Activated naive CD4-positive, alpha-beta T cell (primary cell): ENCODE data around the gene SGCA.

Experiments
- DNase-seq, 4 experiments: peaks; one replicate each; lab custom pipeline; 2025; lab: John Stamatoyannopoulos, UW

SGCA gene

DNA sequence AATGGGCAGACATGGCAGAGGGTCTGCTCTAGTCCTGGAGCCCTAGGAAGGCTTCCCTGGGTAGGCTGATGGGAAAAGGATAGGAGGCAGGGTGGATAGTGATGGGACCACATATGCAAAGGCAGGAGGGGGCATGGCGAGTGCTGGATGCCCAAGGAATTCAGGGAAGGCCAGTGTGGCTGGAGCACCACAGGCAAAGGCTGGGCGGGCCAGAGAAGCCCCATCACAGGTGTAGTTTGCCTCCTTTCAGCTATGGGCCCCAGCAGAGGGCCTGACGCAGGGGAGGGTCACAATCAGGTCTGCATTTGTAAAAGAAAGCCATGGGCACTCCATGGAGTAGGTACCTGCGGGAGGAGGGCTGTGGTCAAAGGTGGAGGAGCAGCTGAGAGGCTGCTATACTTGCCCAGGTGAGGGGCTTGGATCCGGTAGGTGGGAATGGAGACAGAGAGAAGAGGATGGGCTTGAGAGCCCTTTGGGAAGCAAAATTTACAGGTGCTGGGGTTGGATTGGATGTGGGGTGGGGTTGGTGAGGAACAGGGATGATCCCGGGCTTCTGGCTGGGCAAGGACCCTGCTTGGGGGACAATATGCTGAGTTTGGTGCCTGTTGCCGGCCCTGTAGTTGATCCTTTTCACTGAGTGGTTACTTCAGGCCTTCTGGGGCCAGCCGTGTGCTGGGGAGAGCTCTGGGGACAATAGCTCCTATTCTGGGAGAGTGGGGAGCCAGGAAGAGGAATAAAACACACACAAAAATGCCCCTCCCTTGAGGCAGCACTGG lies 42.2 kb downstream of the SGCA start:
- no peak for DNase-seq

DNA sequence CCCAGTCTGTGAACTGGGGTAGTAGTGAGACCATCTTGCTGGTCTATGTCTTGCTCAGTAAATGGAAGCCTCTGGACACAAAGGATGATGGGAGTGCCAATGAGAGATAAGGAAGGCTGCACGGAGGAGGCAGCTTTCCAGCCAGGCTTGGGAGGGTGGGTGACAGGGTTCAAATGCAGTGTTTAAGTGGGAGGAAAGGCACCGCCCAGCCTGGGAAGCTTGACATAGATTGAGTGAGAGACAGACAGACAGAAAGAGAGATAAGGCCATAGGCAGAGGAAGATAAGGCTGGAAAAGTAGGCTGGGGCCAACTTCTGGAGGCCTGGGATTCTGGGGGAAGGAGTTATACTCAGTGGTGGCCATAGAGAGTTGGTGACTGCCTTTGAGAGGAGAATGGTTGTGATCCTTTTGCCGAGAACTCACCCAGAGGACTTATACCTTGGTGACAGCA lies 42.8 kb downstream of the SGCA start:
- no peak for DNase-seq

DNA sequence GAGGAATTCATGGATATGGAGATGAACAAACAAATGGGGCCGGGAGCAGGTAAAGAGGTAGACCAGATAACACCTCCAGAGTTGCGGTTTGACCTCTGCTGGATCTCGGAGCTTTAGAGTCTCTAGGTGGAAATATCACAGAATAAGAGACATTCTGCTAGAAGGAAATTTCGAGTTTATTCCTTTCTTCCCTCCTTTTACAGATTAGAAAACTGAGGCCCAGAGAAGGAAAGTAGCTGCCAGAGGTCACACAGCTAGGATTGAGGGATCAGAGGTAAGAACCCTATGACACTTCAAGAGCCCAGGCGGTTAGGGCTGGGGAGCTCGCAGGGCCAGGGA lies 43.3 kb downstream of the SGCA start:
- DNase-seq: no peak

DNA sequence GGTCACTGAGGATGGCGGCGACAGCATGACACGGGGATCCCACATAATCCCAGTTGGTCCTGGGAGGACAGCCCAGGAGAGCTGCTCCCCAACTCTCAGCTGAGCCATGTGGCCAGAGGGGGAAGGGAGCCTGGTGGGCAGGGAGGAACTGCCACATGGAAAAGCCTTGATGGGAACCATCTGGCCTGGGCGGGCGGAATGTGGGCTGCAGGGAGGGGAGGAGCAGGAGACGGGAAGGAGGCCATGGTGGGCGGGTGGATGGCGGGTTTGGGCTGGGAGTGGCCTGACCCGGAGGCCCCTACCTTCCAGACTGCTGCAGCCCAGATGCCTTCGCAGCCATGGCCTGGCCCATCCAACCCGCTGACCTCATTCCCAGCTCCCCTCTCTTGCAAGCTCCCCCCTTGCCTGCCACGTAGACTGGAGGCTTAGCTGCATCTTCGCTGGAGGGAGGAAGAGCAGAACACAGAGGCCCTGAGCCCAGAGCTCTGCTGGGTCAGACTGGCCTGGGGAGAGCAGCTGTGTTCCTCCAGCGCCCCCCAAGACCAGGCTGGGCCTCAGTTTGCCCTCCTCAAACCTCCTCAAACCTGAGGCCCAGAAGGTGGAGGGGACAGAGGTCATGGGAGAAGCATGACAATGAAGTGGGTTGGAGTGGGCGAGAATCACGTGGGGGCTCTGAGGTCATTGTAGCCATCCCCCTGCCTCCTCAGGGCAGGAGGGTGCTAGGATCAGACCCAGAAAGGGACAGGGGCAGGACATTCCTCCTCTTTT lies 43.9 kb downstream of the SGCA start:
- no peak for DNase-seq

DNA sequence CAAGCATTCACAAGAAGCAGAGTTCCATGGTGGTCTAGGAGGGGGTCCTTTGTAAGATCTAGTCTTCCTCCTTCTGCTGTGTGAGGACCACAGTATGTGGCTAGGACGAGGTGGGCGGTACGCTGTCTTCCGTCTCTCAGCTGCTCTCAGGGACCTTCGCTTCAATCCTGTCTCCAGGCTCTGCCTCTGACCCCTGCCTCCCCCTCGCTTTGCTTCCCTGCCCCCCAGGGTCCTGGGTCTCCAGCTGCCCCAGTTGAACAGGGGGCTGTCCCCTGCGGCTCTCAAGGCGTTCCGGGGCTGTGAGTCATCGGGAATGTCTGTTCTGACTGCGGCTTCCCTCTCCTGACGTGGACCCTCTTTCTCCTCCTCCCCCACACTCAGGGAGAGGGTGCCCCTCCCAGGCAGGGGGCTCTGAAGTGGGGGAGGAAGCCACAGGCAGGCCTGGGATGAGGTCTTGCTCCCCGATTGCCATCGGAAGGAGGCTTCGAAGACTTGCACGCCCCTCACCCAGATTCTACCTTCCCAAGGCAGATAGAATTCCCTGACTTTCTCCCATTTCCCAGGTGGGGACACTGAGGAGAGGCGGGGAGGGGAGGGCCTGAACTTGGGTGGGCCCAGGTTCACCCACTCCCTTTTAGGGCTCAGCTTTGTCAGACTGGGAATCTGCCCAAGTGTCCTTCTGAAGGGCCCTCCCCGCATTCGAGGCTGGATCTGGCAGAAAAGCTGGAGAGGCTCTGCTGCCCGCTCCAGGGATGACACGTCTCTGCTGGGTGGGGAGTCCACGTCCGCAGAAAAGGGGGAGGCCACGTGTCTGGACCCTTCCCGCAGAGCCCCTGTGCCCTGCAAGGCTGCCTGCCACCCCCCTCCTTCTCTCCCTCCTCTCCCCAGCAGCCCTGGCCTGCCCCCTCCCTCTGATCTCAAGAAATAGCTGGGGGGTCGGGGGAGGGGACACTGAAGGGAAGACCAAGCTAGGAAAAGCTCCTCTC lies 44.7 kb downstream of the SGCA start:
- no peak for DNase-seq

DNA sequence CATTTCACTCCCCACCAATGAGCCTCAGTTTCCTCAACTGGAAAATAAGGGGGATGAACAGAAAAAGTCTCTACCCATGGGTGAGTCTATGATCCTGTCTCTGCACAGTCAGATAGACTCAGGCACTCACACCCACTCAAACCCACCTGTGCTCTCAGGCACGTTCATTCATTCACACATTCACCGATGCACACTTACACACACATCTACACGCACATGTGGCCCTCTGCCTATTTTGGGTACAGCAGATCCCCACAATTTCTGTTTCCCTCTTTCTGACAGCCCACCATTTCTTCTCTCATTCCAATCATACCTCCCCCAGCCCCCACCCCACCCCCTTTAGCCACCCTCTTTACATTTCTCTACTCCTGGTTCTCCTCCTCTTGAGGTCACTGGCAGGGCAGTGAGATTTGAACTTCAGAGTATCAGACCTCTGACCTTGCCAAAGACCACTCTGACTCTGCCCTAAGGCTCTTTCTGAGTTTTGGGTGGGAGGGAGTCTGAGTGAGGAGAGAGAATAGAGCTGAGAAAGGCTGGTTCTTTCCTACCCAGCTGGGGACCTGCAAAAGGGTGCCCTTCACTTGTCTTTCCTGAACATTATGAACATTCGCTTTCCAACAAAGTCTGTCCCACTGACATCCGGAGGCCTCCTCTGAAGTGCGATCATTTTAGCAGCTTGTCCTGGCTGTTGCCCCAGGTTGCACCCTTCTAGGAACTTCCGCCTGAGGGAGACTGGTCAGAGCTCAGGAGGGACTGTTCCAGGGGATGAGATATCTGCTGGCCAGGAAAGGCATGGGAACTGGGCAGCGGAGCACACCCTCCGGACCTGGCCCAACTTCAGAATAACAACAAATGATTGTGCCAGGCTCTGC lies 45.7 kb downstream of the SGCA start:
- DNase-seq: no peak

DNA sequence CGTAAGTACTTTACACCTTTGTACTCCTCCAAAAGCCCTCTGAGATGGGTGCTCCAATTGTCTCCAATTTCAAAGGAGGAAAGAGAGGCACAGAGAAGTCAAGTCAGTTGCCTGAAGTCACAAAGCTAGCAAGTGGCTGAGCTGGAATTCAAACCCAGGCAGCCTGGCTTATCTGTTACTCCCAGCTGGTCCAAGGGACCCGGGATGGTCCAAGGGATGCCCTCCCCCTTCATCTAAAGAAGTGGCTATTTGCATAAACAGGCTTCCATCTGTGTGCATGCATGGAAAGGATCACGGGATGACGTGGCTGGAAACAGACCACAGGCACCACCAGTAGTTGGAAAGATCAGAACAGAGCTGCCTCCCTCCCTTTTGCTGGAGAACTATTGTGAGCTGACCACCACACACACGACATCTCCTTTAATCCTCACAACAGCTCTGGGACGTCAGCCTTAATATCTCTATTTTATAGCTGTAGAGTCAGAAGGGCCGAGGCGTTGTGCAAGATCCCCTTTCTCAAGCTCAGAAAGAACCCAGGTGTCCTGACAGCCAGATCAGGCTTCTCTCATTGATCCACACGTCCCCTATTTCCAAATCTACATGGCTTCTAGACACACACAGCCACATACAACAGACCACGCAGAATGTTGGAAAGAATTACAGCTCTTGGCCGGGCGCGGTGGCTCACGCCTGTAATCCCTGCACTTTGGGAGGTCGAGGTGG lies 46.5 kb downstream of the SGCA start:
- DNase-seq: no peak

DNA sequence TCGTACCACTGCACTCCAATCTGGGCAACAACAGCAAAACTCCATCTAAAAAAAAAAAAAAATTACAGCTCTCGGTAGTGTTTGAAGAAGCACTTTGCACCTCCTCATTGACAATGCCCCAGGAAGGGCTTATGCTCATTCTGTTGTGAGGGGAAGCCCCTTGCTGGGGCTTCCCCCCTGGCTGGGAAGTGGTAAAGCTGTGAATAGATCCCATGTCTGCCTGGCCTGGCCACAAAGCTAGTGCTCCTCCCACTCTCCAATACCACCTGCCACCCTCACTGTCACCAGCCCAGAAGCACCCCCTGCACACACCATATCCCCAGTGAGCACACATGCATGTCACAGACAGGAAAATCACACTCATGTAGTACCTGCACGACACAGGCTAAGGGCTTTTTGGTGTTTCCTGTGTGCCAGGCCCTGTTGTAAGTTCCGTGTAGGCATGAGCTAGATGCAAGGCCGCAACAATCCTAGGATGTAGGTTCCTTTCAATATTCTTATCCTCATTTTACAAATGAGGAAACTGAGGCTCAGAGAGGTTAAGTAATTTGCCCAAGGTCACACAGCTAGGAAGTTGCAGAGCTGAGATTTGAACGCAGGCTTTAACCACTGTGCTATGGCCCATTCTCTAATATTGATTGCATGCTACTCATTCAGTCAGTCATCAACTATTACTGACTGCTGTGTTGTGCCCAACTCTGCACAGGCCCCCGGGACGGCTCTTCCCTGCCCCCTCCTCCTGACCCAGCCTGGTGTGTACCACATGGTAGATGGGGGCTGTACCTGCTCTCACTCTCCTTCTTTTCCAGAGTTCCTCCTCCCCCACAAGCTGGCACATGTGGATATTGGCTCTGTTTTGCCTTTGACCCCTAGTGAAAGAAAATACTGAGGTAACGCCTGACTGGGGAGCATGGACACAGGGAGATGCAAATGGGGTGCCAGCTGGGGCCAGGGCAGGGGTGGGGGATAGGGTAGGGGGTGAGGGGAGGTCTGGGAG lies 47.5 kb downstream of the SGCA start:
- no peak for DNase-seq

DNA sequence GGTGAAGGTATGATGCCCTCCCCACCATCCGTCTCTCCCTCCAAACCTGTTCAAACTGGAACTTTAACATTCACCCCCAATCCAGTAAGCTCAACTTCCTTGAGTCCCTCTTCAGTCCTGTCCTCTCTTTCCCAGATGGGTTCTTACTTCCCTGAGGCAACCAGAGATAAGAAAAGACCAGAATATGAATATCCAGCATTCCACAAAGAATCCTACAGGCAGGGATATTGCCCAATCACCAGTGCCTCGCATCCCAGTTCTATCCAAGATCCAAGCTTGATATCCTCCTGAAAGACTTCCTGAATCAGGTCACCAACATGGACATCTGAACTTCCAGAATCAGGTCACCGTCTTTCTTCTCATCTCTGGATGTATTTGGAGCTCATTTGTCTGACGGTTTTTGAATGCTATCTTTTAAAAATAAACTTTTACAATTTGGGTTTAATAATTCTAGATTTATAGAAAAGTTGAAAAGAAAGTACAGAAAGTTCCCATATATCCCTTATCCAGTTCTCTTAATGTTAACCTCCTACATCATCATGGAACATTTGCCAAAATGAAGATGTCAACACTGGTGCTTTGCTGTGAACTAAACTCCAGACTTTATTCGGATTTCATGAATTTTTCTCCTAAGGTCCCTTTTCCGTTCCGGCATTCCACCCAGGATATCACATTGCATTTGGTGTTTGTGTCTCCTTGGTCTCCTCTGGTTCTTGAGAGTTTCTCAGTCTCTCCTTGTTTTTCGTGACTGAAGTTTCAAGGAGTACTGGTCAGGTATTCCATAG lies 49.4 kb downstream of the SGCA start:
- no peak for DNase-seq

DNA sequence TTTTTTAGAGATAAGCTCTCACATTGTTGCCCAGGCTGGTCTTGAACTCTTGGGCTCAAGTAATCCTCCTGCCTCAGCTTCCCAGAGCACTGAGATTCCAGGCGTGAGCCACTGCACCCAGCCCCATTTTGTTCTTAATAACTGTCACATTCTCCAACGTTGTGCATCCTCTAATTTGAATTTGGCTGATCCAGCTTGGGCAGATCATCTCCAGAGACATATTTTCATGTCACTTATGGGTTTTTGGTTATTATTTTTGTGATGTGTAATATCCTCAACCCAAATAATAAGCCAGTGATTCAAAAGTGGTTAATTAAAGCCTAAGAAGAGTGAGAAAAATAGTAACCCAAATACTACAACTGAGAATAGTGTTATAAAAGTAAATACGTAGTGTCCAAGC lies 51.8 kb downstream of the SGCA start:
- no peak for DNase-seq

DNA sequence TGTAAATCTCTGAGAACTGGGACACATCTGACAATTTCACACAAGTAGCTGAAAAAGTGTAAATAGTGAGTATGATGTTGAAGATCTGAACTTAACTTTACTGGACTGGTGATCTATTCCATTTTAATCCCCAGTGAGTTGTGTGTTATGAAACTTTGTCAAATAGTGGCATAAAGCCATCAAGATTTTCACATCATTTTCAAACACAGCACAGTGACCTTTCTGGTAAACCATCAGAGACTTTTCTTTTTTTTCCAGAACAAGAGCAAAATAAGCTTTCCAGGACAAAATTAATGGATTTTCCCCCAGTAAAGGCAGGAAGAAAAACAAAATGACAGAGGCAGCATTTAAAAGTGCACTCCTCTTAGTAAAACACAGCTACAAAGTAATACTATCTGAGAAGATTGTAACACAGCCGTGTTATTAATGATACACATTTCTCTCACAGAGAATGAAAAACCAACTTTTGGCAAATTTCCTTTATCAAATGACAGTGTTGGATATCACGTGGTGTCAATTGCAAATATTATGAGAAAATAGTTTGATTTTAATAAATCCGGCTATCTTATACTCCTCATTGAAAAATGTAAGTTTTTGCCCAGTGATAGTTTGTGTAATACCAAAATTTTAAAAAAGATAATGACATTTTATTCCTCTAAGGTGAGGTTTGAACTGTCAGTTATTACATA lies 52.4 kb downstream of the SGCA start:
- no peak for DNase-seq

DNA sequence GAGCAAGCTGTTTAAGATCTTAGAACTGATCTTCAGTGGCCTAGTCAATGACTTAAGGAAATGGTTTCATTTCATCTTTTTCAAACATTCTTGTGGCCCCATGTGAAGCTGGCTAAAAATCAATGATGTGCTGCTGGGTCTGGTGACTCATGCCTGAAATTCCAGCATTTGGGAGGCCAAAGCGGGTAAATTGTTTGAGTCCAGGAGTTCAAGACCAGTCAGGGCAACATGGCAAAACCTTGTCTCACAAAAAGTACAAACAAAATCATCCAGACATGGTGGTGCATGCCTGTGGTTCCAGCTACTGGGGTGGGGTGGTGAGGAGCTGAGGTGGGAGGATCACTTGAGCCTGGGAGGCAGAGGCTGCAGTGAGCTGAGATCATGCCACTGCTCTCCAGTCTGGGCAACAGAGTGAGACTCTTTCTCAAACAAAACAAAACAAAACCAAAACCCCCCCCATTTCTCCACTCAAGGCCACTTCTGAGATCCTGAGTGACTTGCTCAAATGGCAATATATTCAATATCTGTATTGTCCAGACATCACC lies 53.0 kb downstream of the SGCA start:
- no peak for DNase-seq

DNA sequence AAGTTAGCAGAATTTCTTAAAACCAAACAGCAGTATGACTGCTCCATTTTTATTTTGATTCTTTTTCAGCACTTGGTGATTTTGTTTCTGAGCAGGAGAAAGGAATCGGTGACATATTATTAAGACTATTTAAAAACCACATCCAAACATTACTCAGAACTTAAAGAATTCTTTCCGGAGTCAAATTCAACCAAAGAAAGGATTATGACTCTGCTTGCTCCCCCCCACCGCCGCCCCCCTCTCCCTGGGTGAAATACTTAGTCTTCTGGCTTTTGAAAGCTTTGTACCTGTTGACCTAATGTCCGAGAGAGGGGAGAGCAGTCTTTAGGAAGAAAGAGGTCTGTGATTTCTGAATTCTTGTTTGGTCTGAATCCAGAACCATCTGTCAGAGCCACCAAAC lies 53.5 kb downstream of the SGCA start:
- DNase-seq: no peak

DNA sequence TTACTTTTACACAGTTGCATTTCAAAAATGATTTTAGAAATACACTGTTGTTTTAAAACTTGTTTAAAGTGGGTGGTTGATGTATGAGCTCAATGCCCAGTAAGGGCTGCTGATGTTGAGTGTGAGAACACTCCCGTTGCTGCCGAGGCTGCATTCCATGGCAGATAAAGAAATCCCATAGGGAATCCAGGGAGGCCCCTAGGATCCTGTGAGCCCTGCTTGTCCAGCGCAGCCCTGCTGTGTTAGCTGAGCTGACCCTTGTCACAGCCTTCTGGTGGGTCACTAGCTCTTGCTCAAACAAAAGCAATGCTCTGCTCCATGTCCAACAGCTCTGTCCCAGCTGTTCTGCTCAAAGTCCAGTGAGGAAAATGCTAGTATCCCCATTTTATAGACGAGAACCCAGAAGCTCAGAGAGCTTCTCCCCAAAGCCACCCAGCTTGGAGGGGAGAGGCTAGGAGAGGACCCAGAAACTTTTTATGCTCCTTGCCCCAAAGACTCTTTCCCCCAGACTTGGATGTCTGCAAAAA lies 54.2 kb downstream of the SGCA start:
- DNase-seq: no peak

DNA sequence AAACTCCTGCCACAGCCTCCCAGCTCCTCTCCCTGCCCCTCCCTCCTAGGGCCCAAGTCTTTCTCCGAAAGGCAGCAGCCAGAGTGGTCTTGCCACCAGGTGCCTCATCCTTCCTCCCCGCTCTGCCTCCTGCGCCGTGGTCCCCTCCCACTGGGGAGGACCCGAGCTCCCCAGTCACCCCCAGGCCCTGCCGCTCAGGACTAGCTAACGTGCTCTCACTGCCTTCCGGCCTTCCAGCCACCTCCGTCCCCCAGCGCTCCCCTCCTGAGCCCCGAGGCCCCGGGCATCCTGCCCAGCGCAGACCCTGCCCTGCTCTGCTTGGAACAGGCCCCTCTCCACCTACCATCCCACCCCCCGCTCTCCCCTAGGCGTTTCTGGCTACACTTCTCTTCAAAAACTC lies 55.0 kb downstream of the SGCA start:
- no peak for DNase-seq

DNA sequence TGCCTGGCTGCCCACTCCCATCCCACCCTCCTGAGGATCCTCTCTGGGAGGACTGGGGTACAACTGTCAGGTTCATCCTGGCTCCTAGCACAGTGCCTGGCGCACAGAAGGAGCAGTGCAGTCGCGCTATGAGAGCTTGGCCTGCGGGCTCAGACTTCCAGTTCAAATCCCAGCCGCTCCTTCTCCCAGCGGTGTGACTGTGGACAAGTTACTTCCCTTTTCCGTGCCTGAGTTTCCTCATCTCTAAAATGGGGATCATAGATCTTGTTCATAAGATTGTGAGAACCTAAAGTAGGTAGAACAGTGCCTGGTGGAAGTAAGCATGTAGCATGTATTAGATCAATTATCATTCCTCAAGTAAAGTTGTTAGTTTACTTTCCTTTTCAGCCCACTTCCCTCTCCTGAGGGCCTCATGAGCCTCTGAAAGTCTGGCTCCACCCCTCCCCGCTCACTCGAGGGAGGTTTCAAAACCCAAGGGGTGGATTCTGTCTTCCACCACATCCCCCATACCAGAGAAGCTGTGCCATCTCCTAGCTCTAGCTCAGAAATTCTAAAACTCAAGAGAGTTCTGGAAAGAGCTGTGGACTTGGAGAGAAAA lies 55.6 kb downstream of the SGCA start:
- no peak for DNase-seq
